ENCODE measurements around the gene ST8SIA4.

GRCh38 chr5:100867039-100867562, 36.0 kb downstream of the ST8SIA4 start:
- TF ChIP-seq CTCF (IDR thresholded peaks at IDR 0.05) (no peak), POLR2A (IDR thresholded peaks at IDR 0.05) (no peak)
